Measurements from ENCODE around the gene LHFPL6. TPM values are rescaled to one million over a fixed set of nuclear protein-coding genes. Genes with fewer than 3 reads are reported as not detected.

Gene LHFPL6
- total RNA-seq, 2 donors from 2014 or later, result 1.1 to 7.5 TPM

DNA sequence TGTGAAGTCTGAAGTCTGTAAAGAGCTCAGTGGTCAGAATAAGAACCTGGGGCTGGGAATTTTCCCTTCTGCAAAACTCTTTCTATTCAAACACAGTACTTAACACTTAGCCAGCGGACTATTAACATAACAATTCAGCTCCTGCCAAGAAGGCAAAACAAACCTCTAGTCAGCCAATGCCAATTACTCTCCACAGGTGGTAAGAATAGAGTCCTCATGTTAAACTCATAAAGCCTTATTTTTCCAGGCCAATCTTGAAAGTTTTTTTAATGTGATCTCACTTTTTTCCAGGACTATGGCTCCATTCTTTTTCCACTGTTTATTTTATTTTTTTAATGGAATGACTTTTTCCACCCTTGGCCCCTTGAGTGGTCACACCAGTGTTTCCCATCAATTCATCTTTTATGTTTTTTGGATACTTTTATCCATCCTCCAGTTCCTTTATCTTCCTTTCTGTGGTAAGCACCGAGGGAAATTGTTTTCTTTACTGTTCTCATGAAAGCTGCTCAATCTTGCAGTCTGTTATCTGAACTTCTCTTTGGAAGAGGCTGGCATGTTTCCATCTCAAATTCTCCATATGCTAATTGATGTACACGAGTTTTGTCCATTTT, 217.3 kb downstream of the LHFPL6 start:
- no peak for ATAC-seq (replicated peaks)
- H3K9me3 Mint-ChIP-seq, result no peaks in the 10 kb centered on the region
- H3K27me3 Mint-ChIP-seq, result no peaks in the 10 kb centered on the region
- H3K4me3 Mint-ChIP-seq, result no peak overlapping the region
- H3K27ac Mint-ChIP-seq, result no peak overlapping the region
- no peaks in the 10 kb centered on the region for H3K4me1 Mint-ChIP-seq
- H3K36me3 Mint-ChIP-seq (ENCODE audit: low read depth), result no peaks in the 10 kb centered on the region

DNA sequence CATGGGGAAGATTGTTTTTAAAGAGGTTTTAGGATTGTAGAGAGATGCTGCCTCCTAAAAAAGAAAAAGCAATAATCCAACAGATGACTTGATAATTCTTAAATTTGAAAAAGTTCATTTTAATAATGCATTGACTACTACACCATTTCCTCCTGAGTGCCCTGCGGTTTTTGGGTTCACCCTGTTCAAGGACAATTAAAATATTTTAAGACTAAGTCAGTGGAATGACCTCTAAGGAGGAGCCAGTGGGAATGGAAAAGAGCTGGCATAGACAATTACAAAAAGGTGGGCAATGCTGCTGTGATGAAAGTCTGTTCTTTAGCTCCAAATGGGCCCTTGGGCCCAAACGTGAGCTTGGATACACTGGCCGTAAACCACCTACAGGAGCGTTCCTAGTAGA, 217.8 kb downstream of the LHFPL6 start:
- Mint-ChIP-seq H3K36me3 (ENCODE audit: low read depth) (no peaks in the 10 kb centered on the region), H3K4me3 (no peak overlapping the region), H3K9me3 (no peaks in the 10 kb centered on the region), H3K27ac (no peak overlapping the region), H3K4me1 (no peaks in the 10 kb centered on the region), H3K27me3 (no peaks in the 10 kb centered on the region)
- ATAC-seq (replicated peaks), result no peak

DNA sequence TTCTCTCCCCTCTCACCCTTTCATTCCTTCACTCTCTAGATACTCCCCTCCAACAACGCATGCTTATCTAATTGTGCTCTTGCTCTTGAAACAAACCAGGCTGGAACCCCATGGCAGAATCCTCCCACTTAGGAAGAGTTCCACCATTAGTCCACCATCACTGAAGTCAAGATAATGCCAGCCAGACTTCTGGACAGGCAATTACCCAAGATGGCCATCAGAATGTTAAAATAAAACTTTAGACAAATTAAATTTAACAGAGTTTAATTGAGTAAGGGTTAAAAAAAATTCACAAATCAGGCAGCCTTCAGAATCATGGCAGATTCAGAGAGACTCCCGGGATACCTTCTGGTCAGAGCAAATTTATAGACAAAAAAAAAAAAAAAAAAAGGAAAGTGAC, 221.5 kb downstream of the LHFPL6 start:
- Mint-ChIP-seq H3K9me3 (no peaks in the 10 kb centered on the region), H3K36me3 (ENCODE audit: low read depth) (no peaks in the 10 kb centered on the region), H3K27ac (no peak overlapping the region), H3K4me3 (no peak overlapping the region), H3K27me3 (peaks cover 6% of the 10 kb centered on the region), H3K4me1 (no peaks in the 10 kb centered on the region)
- ATAC-seq (replicated peaks), result no peak

DNA sequence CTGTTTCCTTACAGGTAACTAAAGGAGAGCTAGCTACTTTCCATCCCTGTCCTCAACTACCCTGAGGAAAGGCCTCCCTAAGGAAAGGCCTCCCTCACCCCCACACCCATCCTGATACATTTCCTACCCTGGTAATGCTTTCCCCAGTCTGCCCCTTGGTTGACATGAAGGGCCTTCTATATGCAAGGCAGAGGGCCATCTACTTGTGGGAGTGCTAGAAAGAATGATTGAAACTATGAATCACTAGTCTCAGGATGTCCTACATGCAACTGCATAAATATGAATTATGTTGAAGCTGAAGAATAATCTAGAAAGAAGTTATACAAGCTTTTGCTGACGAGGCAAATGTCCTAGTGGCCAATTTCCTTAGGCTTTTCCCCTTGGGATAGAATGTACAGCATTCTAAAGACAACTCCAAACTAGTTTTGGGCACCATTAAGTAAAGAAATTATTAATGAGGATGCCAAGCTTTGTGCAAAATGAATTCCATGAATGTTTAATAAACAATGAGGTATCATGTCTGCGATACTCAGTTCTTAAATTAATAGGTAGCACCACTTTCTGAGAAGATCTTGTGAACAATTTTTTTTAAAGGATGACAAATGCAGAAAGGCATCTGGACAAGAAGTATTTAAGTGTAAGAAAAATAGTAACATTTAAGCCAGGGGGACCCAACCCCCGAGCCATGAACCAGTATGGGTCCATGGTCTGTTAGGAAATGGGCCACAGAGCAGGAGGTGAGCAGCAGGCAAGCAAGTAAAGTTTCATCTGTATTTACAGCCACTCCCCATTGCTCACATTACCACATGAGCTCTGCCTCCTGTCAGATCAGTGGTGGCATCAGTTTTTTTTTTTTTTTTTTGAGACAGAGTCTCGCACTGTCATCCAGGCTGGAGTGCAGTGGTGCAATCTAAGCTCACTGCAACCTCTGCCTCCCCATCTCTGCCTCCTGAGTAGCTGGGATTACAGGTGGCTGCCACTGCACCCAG, 223.0 kb downstream of the LHFPL6 start:
- ATAC-seq (replicated peaks), result peak; percentile 42
- Mint-ChIP-seq H3K36me3 (ENCODE audit: low read depth) (no peaks in the 10 kb centered on the region), H3K27me3 (peaks cover 6% of the 10 kb centered on the region)

DNA sequence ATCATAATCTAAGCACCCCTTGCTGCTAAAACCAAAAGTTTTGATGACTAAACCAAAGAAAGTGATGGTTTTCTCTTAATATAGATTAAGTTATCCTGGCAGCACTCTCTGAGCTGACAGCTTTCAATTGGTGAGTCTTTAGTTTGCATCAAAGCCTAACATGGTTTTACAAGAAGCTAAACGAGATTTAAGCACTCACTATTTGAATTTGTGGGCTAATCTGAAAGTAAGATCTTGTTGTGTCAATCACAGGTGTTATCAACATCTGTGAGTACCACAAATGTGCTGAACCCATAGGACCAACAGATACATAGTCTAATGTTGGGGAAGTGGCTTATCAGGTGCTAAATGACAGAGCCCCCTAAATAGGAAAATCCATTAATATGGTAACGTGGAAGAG, 223.9 kb downstream of the LHFPL6 start:
- Mint-ChIP-seq H3K36me3 (ENCODE audit: low read depth) (no peaks in the 10 kb centered on the region), H3K27ac (no peak overlapping the region), H3K27me3 (peaks cover 9% of the 10 kb centered on the region), H3K4me3 (no peak overlapping the region), H3K4me1 (no peaks in the 10 kb centered on the region), H3K9me3 (no peaks in the 10 kb centered on the region)
- ATAC-seq (replicated peaks), result peak; percentile 42

More for the DNA sequence above, 223.0 kb downstream of the LHFPL6 start:
- H3K4me1 Mint-ChIP-seq, result no peaks in the 10 kb centered on the region
- H3K9me3 Mint-ChIP-seq, result no peaks in the 10 kb centered on the region
- no peak overlapping the region for H3K4me3 Mint-ChIP-seq
- H3K27ac Mint-ChIP-seq, result no peak overlapping the region

- no peak for ATAC-seq (replicated peaks)
- Mint-ChIP-seq H3K27ac (no peak overlapping the region), H3K4me1 (no peaks in the 10 kb centered on the region), H3K36me3 (ENCODE audit: low read depth) (no peaks in the 10 kb centered on the region), H3K4me3 (no peak overlapping the region), H3K27me3 (peaks cover 9% of the 10 kb centered on the region), H3K9me3 (no peaks in the 10 kb centered on the region)
Measured at GRCh38 chr13:39378306-39378705, 224.7 kb downstream of the LHFPL6 start.

DNA sequence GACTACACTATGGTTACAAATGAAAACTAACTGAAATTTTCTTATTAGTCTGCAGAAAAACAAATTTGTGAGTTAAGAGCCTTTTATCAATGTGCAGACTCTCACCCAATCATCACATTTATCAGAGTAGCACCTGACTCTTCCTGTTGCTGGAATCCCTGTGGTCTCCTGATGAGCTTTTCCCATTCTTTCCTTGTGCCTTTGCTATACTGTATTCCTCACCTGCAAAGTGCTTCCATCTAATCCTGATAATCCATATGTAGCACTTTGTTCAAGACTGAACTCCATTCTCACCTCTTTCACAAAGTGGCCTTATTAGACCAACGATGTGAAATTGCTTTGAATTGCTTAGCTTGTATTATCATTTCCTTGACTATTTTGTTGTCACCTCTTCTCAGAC, 225.3 kb downstream of the LHFPL6 start:
- Mint-ChIP-seq H3K27me3 (peaks cover 9% of the 10 kb centered on the region), H3K4me1 (no peaks in the 10 kb centered on the region), H3K36me3 (ENCODE audit: low read depth) (no peaks in the 10 kb centered on the region), H3K9me3 (no peaks in the 10 kb centered on the region), H3K4me3 (no peak overlapping the region), H3K27ac (no peak overlapping the region)
- ATAC-seq (replicated peaks), result no peak

DNA sequence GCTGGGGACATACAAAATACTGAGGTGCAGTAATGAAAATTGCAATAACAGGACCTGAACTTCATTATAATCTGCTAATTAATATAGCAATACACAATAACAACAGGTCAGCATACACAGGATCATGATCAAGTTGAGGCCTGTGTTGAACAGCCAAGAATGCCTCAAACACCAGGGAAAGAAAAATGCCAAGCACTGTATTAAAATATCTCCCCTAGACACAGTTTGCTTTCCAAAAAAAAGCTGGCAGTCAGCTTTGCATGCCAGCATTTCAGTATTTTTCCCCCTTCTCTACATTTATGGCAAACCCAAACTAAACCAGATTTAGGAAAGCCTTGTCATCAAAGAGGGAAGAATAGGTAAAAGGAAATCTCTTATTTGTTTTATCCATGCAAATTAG, 226.9 kb downstream of the LHFPL6 start:
- Mint-ChIP-seq H3K4me3 (no peak overlapping the region), H3K27me3 (peaks cover 19% of the 10 kb centered on the region), H3K36me3 (ENCODE audit: low read depth) (no peaks in the 10 kb centered on the region), H3K9me3 (no peaks in the 10 kb centered on the region), H3K4me1 (no peaks in the 10 kb centered on the region), H3K27ac (no peak overlapping the region)
- ATAC-seq (replicated peaks), result no peak

DNA sequence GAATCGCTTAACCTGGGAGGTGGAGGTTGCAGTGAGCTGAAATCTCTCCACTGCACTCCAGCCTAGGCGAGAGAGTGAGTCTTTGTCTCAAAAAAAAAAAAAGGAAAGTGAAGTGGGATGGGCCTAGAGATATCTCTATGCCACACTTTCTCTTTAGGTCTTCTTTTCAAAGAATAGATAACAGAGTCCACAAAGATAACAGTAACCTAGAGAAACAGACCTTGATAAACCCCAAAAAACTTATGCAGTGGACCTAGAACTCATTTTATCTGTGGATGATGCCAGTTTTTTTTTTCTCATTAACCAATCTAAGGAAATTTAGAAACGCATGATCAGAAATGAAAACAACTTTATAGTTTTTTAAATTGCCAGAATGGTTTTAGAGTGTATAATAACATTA, 227.4 kb downstream of the LHFPL6 start:
- H3K36me3 Mint-ChIP-seq (ENCODE audit: low read depth), result no peaks in the 10 kb centered on the region
- peaks cover 21% of the 10 kb centered on the region for H3K27me3 Mint-ChIP-seq
- no peak overlapping the region for H3K27ac Mint-ChIP-seq
- no peak overlapping the region for H3K4me3 Mint-ChIP-seq
- ATAC-seq (replicated peaks), result no peak
- no peaks in the 10 kb centered on the region for H3K9me3 Mint-ChIP-seq
- H3K4me1 Mint-ChIP-seq, result no peaks in the 10 kb centered on the region

- ATAC-seq (replicated peaks), result no peak
- Mint-ChIP-seq H3K27ac (no peak overlapping the region), H3K9me3 (no peaks in the 10 kb centered on the region), H3K27me3 (peaks cover 21% of the 10 kb centered on the region), H3K36me3 (ENCODE audit: low read depth) (no peaks in the 10 kb centered on the region), H3K4me3 (no peak overlapping the region), H3K4me1 (no peaks in the 10 kb centered on the region)
Measured at GRCh38 chr13:39374741-39375189, 228.2 kb downstream of the LHFPL6 start.

DNA sequence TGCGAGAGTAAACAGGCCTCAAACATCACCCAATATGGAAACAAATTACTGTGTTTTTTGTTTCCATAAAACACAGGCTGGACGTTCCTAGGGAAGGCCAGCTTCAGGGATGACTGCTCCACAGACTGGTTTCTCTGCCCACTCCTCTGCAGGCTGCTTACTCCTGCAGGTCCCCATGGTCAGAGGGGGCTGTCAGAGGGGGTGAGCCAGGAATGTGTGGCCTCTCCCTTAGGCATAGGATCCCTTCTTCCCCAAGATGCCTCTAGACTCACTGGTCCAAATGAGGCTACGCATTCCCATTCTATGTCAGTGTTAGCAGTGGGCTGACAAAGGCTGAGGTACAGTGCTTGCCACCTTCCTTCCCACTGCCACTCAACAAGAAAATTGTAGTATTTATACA, 229.8 kb downstream of the LHFPL6 start:
- H3K4me1 Mint-ChIP-seq, result no peaks in the 10 kb centered on the region
- H3K36me3 Mint-ChIP-seq (ENCODE audit: low read depth), result no peaks in the 10 kb centered on the region
- H3K9me3 Mint-ChIP-seq, result no peaks in the 10 kb centered on the region
- peaks cover 21% of the 10 kb centered on the region for H3K27me3 Mint-ChIP-seq
- ATAC-seq (replicated peaks), result no peak
- H3K4me3 Mint-ChIP-seq, result no peak overlapping the region
- H3K27ac Mint-ChIP-seq, result no peak overlapping the region

- Mint-ChIP-seq H3K27ac (no peak overlapping the region), H3K4me3 (no peak overlapping the region), H3K9me3 (no peaks in the 10 kb centered on the region), H3K36me3 (ENCODE audit: low read depth) (no peaks in the 10 kb centered on the region), H3K27me3 (peaks cover 25% of the 10 kb centered on the region), H3K4me1 (no peaks in the 10 kb centered on the region)
- no peak for ATAC-seq (replicated peaks)
Measured at GRCh38 chr13:39371706-39372105, 231.3 kb downstream of the LHFPL6 start.

DNA sequence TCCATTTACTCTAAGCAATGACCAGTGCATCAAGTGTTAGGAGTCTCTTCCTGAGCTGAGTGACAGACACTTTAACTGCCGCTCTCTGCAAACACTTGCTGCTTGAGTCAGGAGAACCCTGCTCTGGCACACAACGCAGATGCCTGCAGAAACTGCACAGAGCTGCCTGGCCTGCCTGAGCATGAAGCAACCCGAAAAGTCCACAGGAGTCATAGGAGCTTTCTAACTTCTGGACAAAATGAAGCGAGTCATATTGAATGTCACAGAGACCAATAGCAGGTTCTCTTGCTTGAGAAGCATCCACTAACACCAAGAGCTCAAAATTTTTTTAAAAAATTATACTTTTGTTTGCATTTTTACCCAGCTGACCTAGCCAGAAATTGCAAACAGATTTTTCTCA, 232.4 kb downstream of the LHFPL6 start:
- Mint-ChIP-seq H3K9me3 (no peaks in the 10 kb centered on the region), H3K36me3 (ENCODE audit: low read depth) (no peaks in the 10 kb centered on the region), H3K4me3 (no peak overlapping the region), H3K4me1 (no peaks in the 10 kb centered on the region), H3K27ac (no peak overlapping the region), H3K27me3 (peaks cover 24% of the 10 kb centered on the region)
- ATAC-seq (replicated peaks), result no peak

DNA sequence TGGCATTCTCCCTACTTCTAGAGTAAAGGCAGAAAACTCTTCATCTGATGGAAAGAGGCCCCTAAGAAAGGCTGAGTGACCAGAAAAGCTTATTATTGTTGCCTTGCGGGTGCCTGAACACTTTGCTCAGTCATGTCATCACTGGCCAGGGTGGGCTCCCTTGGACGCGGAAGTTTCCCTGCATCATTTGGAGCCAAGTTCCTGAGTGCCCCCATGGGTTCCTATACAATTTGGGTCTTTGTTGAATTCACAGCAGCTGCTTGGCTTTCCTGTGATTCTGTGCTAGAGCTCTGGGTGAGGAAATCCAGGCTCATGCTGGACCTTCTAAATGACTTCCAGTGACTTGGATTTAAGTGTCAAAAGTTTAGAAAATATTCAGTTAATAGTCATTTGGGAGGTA, 232.9 kb downstream of the LHFPL6 start:
- H3K4me1 Mint-ChIP-seq, result no peaks in the 10 kb centered on the region
- no peaks in the 10 kb centered on the region for H3K9me3 Mint-ChIP-seq
- H3K27ac Mint-ChIP-seq, result no peak overlapping the region
- no peak for ATAC-seq (replicated peaks)
- no peaks in the 10 kb centered on the region for H3K36me3 Mint-ChIP-seq (ENCODE audit: low read depth)
- no peak overlapping the region for H3K4me3 Mint-ChIP-seq
- peaks cover 27% of the 10 kb centered on the region for H3K27me3 Mint-ChIP-seq

Measured in activated T-helper 17 cell treated with anti-CD3 and anti-CD28 coated beads, Interleukin-2, amount 50 U/mL, for 72 hours (primary cell).